Esophagus squamous epithelium (tissue), 4 donors: ENCODE data around the gene PHF2.

Experiments
- POLR2A ChIP-seq, 4 donors: fragments of 450-650 bp; IDR thresholded peaks; one replicate each; pipeline ENCODE4 v1.6.1; 2017; ENCODE audit warnings: antibody characterized with exemption in 4 of 4, mild to moderate bottlenecking in 4 of 4, moderate library complexity in 3 of 4
- TF ChIP-seq, protein P1 (sequence below), 6 experiments: fragments of 450-650 bp in 4 of 6; fragments of 200-600 bp in 2 of 6; sonication (generic) in 2 of 6; IDR thresholded peaks; one replicate each; pipeline ENCODE4 v1.5.1; 2016 to 2019; ENCODE audit warnings: antibody characterized with exemption in 6 of 6, mild to moderate bottlenecking in 4 of 6, moderate library complexity in 4 of 6

DNA sequence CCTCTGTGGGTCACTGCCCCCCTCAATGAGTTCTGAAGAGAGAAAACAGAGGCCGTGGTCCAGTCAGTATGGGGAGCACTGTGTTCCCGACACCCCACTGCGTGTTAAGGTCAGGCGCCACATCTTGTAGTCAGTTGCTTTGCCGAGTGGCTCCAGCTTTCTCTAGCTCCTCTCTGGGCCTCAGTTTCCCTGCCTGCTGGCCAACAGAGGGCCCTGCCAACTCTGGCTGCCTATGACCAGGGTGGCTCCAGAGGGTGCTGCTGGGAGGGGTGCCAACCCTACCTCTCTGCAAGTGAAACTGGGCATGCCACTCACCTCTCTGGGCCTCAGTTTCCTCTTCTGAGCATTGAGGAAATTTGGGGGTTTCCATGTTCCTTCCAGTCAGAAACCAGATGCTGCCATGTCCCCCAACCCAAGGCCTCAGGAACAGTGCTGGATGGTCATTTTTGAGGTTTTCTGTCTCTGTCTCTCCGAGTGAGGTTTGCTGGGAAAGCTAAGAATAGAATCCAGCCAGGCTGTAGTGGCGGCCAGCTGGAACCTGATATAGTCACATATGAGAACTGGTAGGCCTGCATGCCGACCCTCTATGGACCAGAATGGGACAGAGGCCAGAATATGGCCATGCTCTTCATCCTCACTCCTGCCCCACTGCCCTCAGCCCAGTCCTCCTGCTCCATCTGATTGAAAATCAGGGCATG, 132.1 kb downstream of the PHF2 start:
- TF ChIP-seq, protein P1, sequence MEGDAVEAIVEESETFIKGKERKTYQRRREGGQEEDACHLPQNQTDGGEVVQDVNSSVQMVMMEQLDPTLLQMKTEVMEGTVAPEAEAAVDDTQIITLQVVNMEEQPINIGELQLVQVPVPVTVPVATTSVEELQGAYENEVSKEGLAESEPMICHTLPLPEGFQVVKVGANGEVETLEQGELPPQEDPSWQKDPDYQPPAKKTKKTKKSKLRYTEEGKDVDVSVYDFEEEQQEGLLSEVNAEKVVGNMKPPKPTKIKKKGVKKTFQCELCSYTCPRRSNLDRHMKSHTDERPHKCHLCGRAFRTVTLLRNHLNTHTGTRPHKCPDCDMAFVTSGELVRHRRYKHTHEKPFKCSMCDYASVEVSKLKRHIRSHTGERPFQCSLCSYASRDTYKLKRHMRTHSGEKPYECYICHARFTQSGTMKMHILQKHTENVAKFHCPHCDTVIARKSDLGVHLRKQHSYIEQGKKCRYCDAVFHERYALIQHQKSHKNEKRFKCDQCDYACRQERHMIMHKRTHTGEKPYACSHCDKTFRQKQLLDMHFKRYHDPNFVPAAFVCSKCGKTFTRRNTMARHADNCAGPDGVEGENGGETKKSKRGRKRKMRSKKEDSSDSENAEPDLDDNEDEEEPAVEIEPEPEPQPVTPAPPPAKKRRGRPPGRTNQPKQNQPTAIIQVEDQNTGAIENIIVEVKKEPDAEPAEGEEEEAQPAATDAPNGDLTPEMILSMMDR (IDR thresholded peaks at IDR 0.05) = no peak
- TF ChIP-seq POLR2A (IDR thresholded peaks at IDR 0.05) = no peak
